ENCODE data around the gene CNOT6L. TPM values are rescaled to one million over a fixed set of nuclear protein-coding genes. Genes with fewer than 3 reads are reported as not detected.
"Not testable (repeated sequence)": the region's sequence is repeated elsewhere in the genome, so short reads cannot be mapped to it uniquely, and the experiment has no call there.

The CNOT6L gene
- total and polyA plus RNA-seq, 4 donors: 4.4 to 17.7 (median 10.5) TPM

DNA sequence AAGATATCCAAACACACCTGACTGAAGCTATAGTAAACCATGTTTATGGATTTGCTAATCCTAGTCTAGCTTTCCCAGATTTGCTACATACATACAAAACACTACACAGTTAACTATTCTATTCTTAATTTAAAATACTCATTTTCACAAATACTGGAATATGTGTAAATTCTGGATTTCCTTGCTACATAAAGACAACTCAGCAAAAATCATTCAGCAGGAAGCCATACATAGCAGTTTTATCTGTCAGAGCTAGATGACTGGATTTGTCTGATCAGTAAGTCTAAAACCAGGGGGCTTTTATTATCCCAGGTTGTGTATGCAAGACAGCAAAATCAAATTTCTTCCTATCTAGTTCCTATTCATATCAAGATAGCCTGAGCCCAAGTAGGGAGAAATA lies 98.1 kb downstream of the CNOT6L start:
- TF ChIP-seq NR2F2 (IDR thresholded peaks at IDR 0.05) (no peak), YY1 (IDR thresholded peaks at IDR 0.05) (no peak), RXRA (IDR thresholded peaks at IDR 0.05) (no peak), HNF4G (IDR thresholded peaks at IDR 0.05) (no peak), EGR1 (IDR thresholded peaks at IDR 0.05; ENCODE audit: low read depth in 2 of 2) (no peak), TAF1 (conservative IDR thresholded peaks at IDR 0.05) (no peak), RAD21 (IDR thresholded peaks at IDR 0.05) (no peak), FOXA1 (IDR thresholded peaks at IDR 0.05) (no peak), HNF4A (conservative IDR thresholded peaks at IDR 0.05) (no peak), GABPA (IDR thresholded peaks at IDR 0.05 in 1 of 2, conservative IDR thresholded peaks at IDR 0.05 in 1 of 2) (no peak), FOXA2 (IDR thresholded peaks at IDR 0.05) (no peak), SP1 (IDR thresholded peaks at IDR 0.05) (no peak), JUND (IDR thresholded peaks at IDR 0.05) (no peak)
- TF ChIP-seq, protein P1, sequence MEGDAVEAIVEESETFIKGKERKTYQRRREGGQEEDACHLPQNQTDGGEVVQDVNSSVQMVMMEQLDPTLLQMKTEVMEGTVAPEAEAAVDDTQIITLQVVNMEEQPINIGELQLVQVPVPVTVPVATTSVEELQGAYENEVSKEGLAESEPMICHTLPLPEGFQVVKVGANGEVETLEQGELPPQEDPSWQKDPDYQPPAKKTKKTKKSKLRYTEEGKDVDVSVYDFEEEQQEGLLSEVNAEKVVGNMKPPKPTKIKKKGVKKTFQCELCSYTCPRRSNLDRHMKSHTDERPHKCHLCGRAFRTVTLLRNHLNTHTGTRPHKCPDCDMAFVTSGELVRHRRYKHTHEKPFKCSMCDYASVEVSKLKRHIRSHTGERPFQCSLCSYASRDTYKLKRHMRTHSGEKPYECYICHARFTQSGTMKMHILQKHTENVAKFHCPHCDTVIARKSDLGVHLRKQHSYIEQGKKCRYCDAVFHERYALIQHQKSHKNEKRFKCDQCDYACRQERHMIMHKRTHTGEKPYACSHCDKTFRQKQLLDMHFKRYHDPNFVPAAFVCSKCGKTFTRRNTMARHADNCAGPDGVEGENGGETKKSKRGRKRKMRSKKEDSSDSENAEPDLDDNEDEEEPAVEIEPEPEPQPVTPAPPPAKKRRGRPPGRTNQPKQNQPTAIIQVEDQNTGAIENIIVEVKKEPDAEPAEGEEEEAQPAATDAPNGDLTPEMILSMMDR (IDR thresholded peaks at IDR 0.05; ENCODE audit: low read depth, low read length, missing input control): no peak
- TF ChIP-seq, protein P2, sequence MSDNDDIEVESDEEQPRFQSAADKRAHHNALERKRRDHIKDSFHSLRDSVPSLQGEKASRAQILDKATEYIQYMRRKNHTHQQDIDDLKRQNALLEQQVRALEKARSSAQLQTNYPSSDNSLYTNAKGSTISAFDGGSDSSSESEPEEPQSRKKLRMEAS (IDR thresholded peaks at IDR 0.05): no peak
- TF ChIP-seq, protein P3, sequence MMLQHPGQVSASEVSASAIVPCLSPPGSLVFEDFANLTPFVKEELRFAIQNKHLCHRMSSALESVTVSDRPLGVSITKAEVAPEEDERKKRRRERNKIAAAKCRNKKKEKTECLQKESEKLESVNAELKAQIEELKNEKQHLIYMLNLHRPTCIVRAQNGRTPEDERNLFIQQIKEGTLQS (IDR thresholded peaks at IDR 0.05): no peak
- TF ChIP-seq, protein P4, sequence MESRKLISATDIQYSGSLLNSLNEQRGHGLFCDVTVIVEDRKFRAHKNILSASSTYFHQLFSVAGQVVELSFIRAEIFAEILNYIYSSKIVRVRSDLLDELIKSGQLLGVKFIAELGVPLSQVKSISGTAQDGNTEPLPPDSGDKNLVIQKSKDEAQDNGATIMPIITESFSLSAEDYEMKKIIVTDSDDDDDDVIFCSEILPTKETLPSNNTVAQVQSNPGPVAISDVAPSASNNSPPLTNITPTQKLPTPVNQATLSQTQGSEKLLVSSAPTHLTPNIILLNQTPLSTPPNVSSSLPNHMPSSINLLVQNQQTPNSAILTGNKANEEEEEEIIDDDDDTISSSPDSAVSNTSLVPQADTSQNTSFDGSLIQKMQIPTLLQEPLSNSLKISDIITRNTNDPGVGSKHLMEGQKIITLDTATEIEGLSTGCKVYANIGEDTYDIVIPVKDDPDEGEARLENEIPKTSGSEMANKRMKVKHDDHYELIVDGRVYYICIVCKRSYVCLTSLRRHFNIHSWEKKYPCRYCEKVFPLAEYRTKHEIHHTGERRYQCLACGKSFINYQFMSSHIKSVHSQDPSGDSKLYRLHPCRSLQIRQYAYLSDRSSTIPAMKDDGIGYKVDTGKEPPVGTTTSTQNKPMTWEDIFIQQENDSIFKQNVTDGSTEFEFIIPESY (IDR thresholded peaks at IDR 0.05): no peak
- TF ChIP-seq, protein P5, sequence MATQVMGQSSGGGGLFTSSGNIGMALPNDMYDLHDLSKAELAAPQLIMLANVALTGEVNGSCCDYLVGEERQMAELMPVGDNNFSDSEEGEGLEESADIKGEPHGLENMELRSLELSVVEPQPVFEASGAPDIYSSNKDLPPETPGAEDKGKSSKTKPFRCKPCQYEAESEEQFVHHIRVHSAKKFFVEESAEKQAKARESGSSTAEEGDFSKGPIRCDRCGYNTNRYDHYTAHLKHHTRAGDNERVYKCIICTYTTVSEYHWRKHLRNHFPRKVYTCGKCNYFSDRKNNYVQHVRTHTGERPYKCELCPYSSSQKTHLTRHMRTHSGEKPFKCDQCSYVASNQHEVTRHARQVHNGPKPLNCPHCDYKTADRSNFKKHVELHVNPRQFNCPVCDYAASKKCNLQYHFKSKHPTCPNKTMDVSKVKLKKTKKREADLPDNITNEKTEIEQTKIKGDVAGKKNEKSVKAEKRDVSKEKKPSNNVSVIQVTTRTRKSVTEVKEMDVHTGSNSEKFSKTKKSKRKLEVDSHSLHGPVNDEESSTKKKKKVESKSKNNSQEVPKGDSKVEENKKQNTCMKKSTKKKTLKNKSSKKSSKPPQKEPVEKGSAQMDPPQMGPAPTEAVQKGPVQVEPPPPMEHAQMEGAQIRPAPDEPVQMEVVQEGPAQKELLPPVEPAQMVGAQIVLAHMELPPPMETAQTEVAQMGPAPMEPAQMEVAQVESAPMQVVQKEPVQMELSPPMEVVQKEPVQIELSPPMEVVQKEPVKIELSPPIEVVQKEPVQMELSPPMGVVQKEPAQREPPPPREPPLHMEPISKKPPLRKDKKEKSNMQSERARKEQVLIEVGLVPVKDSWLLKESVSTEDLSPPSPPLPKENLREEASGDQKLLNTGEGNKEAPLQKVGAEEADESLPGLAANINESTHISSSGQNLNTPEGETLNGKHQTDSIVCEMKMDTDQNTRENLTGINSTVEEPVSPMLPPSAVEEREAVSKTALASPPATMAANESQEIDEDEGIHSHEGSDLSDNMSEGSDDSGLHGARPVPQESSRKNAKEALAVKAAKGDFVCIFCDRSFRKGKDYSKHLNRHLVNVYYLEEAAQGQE (IDR thresholded peaks at IDR 0.05): no peak
- peaks cover 0 to 18% (median 10%) of the 10 kb centered on the region in 4 donors for H3K36me3 ChIP-seq (ENCODE audit: control insufficient read depth in 4 of 4, insufficient read depth in 3 of 4, low read depth in 1 of 4, low read length in 3 of 4)

DNA sequence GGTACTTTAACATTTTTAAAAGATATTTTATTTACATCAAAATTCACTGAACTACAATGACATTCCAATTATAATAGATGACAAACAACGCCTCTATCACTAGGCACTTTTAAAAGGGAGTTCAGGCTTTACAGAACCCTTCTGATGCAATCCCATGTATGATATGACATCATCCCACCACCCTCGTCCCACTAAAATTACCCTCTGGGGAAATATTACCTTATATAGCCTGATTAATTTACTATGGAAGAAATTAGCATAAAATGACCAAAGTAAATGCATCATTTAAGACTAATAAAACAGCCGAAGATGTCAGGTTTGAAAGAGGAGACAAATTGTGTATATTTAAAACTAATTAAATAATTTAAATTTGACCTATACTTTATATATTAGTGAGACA lies 100.7 kb downstream of the CNOT6L start:
- not testable (repeated sequence) for H3K4me1 ChIP-seq (ENCODE audit: control insufficient read depth in 4 of 4, insufficient read depth in 4 of 4, low read length in 3 of 4); H3K9me3 ChIP-seq (ENCODE audit: control insufficient read depth in 4 of 4, low read length in 3 of 4); H3K4me3 ChIP-seq (ENCODE audit: low read depth in 1 of 3, low read length in 3 of 3); H3K27ac ChIP-seq (ENCODE audit: low read depth in 1 of 2, low read length in 2 of 2); H3K36me3 ChIP-seq (ENCODE audit: control insufficient read depth in 4 of 4, insufficient read depth in 3 of 4, low read depth in 1 of 4, low read length in 3 of 4); H3K9ac ChIP-seq (ENCODE audit: low read depth in 1 of 2, low read length in 2 of 2); DNase-seq (ENCODE audit: low spot score); H3K27me3 ChIP-seq (ENCODE audit: control insufficient read depth in 4 of 4, insufficient read depth in 4 of 4, low read length in 3 of 4)
- WGBS: 78% methylated on average over 2 of the region's 3 CpGs

More for the DNA sequence above, 98.1 kb downstream of the CNOT6L start:
- no peak for DNase-seq (ENCODE audit: low spot score)
- Histone ChIP-seq H3K9ac (ENCODE audit: low read depth in 1 of 2, low read length in 2 of 2) (no peak overlapping the region), H3K4me1 (ENCODE audit: control insufficient read depth in 4 of 4, insufficient read depth in 4 of 4, low read length in 3 of 4) (no peaks in the 10 kb centered on the region), H3K27me3 (ENCODE audit: control insufficient read depth in 4 of 4, insufficient read depth in 4 of 4, low read length in 3 of 4) (no peaks in the 10 kb centered on the region), H3K9me3 (ENCODE audit: control insufficient read depth in 4 of 4, low read length in 3 of 4) (no peaks in the 10 kb centered on the region), H3K4me3 (ENCODE audit: low read depth in 1 of 3, low read length in 3 of 3) (no peak overlapping the region), H3K27ac (ENCODE audit: low read depth in 1 of 2, low read length in 2 of 2) (no peak overlapping the region)

Data from liver (tissue), 9 donors.